H54 (cell line): ENCODE measurements around the gene UGT1A4.

ENCODE experiments used
- DNase-seq: peaks from one replicate; pipeline ENCODE4 v3.0.0; 2011; ENCODE audit warnings: low spot score, mixed read lengths; ENCODE audit not compliant: insufficient read length
- FAIRE-seq: peaks from 3 replicates; lab custom pipeline; 2011; peaks lifted over from hg19 to GRCh38; lab: Jason Lieb, UNC
- POLR2A ChIP-seq: IDR thresholded peaks from 2 replicates; pipeline ENCODE4 v1.6.1; 2011; ENCODE audit warnings: low read depth, mild to moderate bottlenecking, low read length

The UGT1A4 gene

DNA sequence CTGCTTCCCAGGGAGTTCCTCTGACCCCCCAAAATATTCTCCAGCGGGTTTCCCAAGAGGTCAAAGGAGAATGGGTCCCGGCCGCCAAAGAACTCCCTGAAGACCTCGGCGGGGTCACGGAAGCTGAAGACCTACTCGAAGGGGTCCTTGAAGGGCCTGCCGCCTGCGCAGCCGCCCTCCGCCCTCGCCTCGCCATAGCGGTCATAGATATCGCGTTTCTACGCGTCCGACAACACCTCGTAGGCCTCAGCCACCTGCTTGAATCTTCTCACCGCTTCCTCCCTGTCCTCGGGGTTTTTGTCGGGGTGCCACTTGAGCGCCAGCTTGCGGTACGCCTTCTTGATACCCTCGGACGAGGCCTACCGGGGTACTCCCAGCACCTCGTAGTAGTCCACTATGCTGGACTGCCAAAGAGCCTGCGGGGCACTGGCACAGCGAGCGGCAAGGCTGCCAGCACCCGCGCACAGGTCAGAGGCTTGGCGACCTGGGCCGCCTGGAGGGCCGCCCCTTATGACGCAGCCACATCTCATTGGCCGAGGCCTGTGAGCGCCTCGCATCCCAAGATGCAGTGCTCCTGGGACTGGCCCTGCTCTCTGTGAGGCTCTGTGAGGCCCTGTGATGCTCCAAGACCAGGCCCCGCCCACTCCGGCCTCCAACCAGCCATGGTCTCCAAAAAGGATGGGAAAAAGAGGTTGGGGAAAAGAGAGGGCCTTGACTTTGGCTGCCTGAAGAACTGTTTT lies 36.5 kb downstream of the UGT1A4 start:
- TF ChIP-seq POLR2A, result no peak
- no peak for FAIRE-seq
- DNase-seq, result no peak

DNA sequence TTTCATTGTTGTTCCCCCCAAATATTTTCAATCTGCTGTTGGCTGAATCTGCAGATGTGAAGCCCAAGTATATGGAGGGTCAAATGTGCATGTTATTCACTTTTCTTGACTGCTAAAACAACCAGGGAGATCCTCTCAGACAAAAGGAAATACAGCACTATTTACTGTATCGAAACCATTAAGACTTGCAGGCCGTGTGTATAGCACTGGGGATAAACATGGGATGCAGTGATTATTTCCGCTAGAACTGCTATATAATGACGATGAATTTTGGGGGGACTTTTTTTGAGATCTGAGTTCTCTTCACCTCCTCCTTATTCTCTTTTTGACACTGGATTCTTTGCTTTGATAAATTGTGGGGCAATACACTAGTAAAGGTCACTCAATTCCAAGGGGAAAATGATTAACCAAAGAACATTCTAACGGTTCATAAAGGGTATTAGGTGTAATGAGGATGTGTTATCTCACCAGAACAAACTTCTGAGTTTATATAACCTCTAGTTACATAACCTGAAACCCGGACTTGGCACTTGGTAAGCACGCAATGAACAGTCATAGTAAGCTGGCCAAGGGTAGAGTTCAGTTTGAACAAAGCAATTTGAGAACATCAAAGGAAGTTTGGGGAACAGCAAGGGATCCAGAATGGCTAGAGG lies 38.0 kb downstream of the UGT1A4 start:
- TF ChIP-seq POLR2A, result no peak
- DNase-seq (no peak), FAIRE-seq (no peak)

DNA sequence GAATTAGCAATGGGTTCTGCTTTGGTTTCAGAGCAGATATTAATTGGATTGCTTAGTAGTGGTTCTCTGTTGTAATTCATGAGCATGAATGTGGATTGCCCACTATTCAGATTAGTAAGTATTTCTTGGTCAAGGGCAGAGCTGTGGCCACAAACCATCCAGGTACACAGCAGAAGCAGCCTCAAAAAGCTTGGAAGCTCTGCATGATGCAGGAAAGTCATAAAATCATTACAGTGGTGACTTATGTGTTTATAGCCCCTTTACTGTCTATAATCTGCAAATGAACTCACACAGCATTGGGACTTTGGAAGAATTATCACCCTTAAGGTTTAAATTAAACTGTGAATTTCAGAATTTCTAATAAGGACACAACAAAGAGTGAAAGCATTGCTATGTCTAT lies 39.6 kb downstream of the UGT1A4 start:
- FAIRE-seq (no peak), DNase-seq (no peak)
- no peak for TF ChIP-seq POLR2A

DNA sequence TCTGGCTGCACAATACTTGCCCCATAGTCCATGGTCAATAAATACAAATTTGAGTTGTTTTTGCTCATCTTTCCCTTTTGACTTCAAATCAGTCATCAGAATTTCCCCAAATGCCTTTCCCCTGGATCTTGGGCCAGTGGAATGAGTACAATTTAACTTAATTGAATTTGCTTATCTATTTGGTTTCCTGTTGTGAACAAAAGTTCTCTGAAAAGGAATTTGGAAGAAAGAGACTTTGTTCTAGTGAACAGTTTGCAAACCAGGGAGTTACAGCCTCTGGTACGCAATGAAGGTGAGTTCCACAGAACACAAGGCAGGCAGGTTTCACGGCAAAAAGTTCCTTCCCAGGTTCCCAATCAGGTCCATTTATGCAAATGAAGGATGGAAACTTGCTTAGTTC lies 40.3 kb downstream of the UGT1A4 start:
- TF ChIP-seq POLR2A, result no peak
- no peak for DNase-seq
- FAIRE-seq, result no peak

DNA sequence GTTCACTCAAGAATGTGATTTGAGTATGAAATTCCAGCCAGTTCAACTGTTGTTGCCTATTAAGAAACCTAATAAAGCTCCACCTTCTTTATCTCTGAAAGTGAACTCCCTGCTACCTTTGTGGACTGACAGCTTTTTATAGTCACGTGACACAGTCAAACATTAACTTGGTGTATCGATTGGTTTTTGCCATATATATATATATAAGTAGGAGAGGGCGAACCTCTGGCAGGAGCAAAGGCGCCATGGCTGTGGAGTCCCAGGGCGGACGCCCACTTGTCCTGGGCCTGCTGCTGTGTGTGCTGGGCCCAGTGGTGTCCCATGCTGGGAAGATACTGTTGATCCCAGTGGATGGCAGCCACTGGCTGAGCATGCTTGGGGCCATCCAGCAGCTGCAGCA lies 41.5 kb downstream of the UGT1A4 start, which contains the start of gene UGT1A1:
Gene UGT1A1 (plus strand): TSS at position 228 of the 400 bp plus-strand sequence. CDS start 18 bp downstream, at position 246.
- FAIRE-seq (no peak), DNase-seq (no peak)
- no peak for TF ChIP-seq POLR2A

DNA sequence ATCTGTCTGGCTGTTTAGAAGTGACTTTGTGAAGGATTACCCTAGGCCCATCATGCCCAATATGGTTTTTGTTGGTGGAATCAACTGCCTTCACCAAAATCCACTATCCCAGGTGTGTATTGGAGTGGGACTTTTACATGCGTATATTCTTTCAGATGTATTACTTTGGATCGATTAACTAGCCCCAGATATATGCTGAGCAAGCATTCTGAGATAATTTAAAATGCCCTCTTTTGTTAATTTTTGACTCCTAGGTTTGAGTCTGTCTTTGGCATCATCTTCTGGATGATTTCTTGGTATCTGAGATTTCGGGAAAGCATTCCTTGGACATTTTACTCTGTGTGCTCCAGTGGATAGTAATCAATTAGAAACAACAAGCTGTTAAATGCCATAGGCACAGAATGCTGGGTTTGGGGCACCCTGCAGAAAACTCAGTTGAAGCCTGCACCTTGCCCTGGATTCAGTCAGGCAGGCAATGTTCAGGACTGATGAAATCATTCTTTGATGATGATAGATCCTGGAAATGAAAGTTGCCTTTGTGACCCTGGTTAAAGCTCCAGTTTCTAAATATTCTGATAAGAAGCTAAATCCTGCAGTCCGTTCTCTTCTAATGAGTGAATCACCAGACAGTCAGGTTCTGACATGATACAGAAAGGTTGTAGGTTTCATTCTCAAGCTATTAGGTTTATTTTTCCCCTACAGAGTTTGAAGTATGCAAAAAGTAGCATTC lies 42.7 kb downstream of the UGT1A4 start:
- DNase-seq (no peak), FAIRE-seq (no peak)
- TF ChIP-seq POLR2A, result no peak

DNA sequence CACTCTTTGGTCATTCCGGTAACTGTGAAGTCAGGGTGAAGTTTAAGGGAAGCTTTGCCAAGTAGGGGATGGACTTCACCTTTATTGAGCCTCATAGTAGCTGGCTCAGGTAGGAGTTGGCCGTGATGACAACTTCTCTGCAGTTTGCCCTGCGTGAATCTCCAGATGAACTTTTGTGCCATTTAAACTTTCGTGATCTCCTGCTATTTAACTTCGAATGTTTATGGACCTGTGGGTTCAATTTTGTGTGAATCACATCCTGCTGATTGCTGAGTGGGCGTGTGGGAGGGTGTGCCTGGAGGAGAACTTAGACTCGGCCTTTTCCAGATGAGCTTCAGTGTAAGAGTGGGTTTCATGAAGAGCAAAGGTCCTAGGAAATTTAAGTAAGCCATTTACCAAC lies 45.7 kb downstream of the UGT1A4 start:
- DNase-seq, result no peak
- FAIRE-seq, result no peak
- TF ChIP-seq POLR2A, result no peak

DNA sequence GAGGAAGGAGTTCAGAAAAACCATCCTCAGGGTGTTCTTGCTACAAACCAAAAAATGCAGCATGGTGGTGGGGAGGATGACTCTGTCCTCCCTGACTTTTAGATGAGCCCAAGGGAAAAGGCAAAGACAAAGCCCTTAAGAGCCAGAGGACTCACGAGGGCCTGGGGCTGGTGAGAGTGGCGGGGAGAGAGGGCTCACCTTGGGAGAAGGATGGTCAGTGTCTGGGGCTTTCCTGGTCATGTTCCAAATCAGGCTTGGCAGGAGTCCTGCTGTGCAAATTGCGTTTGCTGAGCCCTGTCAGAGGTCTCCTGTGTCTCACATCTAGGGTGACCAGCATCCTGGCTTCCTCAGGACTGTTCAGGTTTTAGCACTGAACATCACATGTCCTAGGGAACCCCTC lies 46.2 kb downstream of the UGT1A4 start:
- DNase-seq, result no peak
- FAIRE-seq, result no peak
- TF ChIP-seq POLR2A, result no peak

DNA sequence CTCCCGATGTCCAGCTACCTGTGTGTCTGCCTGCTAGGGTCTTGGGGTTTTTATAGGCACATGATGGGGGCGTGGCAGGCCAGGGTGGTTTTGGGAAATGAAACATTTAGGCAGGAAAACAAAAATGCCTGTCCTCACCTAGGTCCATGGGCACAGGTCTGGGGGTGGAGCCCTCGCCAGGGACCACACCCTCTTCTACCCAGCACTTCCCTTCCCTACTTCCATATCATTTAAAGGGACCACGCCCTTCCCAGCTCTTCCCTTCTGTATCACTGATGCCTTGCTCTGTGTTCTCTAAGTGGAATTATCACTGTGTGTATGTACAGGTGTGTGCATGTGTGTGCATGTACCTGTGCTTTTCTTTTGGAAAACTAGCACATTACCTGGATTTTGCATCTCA lies 47.9 kb downstream of the UGT1A4 start:
- no peak for FAIRE-seq
- no peak for DNase-seq
- no peak for TF ChIP-seq POLR2A

DNA sequence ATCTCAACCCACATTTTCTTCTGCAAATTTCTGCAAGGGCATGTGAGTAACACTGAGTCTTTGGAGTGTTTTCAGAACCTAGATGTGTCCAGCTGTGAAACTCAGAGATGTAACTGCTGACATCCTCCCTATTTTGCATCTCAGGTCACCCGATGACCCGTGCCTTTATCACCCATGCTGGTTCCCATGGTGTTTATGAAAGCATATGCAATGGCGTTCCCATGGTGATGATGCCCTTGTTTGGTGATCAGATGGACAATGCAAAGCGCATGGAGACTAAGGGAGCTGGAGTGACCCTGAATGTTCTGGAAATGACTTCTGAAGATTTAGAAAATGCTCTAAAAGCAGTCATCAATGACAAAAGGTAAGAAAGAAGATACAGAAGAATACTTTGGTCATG lies 49.5 kb downstream of the UGT1A4 start:
- no peak for DNase-seq
- no peak for FAIRE-seq
- no peak for TF ChIP-seq POLR2A

DNA sequence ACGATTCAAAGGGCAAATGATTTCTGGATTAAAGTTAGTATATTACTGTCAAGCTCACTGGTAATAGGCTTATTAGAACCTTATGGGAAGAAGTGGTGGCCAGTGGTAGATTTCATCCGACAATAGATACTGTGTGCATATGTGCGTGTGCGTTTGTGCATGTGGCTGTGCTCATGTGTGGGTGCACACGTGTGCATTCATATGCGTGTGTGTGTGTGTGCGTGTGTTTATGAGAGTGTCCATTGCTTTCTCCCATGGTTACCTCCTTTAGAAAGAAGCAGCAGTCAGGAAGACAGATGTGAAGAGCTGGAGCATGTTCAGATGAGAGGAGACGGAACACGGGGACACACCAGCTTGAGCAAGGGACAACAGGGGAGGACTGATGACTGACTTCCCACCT lies 50.7 kb downstream of the UGT1A4 start:
- FAIRE-seq, result no peak
- TF ChIP-seq POLR2A, result no peak

DNA sequence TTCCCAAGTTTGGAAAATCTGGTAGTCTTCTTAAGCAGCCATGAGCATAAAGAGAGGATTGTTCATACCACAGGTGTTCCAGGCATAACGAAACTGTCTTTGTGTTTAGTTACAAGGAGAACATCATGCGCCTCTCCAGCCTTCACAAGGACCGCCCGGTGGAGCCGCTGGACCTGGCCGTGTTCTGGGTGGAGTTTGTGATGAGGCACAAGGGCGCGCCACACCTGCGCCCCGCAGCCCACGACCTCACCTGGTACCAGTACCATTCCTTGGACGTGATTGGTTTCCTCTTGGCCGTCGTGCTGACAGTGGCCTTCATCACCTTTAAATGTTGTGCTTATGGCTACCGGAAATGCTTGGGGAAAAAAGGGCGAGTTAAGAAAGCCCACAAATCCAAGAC lies 53.6 kb downstream of the UGT1A4 start:
- DNase-seq (no peak), FAIRE-seq (no peak)
- no peak for TF ChIP-seq POLR2A

More for the DNA sequence above, 50.7 kb downstream of the UGT1A4 start:
- DNase-seq, result no peak

DNA sequence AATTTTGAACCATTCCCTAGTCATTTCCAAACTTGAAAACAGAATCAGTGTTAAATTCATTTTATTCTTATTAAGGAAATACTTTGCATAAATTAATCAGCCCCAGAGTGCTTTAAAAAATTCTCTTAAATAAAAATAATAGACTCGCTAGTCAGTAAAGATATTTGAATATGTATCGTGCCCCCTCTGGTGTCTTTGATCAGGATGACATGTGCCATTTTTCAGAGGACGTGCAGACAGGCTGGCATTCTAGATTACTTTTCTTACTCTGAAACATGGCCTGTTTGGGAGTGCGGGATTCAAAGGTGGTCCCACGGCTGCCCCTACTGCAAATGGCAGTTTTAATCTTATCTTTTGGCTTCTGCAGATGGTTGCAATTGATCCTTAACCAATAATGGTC lies 54.0 kb downstream of the UGT1A4 start:
- FAIRE-seq, result no peak

DNA sequence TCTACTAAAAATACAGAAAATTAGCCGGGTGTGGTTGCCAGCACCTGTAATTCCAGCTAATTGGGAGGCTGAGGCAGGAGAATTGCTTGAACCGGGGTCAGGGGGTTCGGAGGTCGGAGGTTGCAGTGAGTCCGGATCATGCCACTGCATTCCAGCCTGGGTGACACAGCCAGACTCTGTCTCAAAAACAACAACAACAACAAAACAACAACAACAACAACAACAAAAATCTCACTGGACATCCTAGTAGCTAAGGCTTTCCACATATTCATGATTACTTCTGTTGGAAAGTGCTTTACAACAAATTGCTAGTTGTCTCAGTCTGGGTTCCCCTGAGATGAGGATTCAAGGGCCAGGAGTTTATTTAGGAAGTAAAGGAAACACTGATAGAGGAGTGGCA lies 55.3 kb downstream of the UGT1A4 start:
- DNase-seq (no peak), FAIRE-seq (no peak)
- TF ChIP-seq POLR2A, result no peak

More for the DNA sequence above, 54.0 kb downstream of the UGT1A4 start:
- TF ChIP-seq POLR2A, result no peak
- DNase-seq, result no peak

DNA sequence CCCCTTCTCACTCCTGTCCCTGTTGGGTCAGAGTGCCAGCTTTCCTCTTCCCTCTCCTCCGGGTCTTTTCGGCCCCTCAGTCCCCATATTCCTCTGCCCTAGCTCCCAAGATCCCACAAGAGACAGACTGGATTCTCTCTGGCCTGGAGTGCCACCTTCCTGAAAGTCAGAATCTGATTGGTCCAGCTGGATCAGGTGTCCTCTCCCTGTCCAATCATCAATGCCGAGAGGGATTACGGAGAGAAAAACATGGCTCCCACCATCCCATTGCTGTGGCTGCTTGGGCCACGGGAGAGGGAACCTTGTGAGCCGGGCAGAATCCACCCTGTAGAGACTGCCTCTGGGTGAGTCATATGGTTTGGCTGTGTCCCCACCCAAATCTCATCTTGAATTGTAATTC lies 56.9 kb downstream of the UGT1A4 start:
- DNase-seq (no peak), FAIRE-seq (no peak)
- TF ChIP-seq POLR2A, result no peak
